HG02763 (cell line): ENCODE measurements around the gene ZNF385C.

ENCODE experiments used
- ATAC-seq: cut with Tn5 transposase; IDR thresholded peaks from one replicate; pipeline ENCODE4 v1.9.1; 2021; ENCODE audit warnings: mild to moderate bottlenecking, moderate library complexity; ENCODE audit not compliant: unreplicated experiment

Gene ZNF385C

GRCh38 chr17:42109086-42109485, 10.8 kb upstream of the ZNF385C start:
- ATAC-seq, result no peak

- peak; percentile 59 for ATAC-seq
These were observed 9.6 kb upstream of the ZNF385C start for GRCh38 chr17:42107597-42108576.

DNA sequence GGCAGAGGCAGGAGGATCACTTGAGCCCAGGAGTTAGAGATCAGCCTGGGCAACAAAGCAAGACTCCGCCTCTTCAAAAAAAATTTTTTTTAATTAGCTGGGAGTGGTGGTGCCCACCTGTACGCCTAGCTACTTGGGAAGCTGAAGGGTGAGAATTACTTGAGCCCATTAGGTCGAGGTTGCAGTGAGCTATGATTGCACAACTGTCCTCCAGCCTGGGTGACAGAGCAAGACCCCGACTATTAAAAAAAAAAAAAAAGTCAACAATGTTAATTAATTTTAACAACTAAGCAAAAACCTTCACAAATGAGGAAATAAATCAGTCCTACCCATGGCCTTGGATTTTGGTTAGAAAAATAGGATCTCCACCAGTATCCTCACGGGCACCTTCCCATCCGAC, 8.9 kb upstream of the ZNF385C start:
- no peak for ATAC-seq

DNA sequence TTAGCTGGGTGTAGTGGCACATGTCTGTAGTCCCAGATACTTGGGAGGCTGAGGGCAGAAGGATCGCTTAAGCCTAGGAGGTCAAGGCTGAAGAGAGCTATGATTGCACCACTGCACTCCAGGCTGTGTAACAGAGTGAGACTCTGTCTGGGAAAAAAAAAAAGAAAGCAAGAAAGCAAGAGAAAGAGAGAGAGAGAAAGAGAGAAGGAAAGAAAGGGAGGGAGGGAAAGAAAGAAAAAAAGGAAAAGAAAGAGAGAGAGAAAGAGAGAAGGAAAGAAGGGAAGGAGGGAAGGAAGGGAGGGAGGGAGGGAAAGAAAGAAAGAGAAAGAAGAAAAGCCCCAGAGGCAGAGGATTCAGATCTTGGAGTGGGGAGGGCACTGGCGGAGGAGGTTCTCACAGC, 7.7 kb upstream of the ZNF385C start:
- ATAC-seq, result no peak

DNA sequence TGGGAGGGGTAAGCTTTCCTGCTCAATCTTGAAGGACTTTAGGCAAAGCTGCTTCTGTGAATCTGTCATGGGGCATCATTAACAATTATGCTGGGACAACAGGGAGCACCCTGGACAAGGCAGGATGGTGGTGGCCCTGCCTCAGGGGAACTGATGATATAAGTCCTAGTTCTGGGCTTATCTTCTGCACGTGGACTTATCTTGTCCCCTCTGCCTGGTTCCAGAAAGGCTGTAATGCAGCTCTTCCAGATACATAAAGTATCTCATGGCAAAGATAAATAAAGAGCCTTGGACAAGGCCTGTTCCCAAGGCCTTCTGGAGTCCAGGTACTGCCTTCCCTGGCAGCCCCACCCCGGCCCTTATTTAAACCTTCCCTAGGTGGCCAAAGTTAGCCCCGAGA, 6.0 kb upstream of the ZNF385C start:
- no peak for ATAC-seq

DNA sequence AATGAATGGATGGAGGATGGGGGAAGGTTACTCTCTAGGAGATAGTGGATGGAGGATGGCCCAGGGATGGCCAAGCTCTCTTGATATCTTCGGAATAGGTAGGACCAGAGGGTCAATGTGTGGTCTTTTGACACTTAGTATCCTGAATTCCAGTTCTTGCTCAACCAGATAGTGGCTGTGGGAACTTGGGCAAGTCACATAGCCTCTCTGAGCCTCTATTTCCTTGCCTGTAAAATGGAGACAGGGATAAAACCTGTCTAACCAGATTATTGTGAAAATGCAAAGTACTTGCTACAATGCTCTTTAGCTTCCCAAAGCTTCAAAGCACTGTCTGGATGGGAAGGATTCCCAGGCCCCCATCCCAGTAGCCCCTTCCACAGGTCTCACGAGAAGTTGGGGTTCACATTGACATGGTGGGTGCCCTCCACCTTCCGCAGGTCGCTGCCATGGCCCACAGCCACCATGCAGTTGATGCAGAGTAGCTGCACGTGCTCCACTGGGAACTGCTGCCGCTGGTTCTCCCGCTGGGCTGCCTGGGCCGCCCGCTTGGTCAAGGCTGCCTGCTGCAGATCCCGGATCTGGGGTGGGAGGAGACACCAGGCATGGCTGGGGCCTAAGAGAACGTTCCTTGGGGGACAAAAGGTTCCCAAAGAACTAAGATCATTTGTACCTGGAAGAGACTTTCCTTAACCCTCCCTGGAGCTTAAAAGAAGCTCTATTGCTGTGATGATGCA, 5.1 kb upstream of the ZNF385C start:
- no peak for ATAC-seq

DNA sequence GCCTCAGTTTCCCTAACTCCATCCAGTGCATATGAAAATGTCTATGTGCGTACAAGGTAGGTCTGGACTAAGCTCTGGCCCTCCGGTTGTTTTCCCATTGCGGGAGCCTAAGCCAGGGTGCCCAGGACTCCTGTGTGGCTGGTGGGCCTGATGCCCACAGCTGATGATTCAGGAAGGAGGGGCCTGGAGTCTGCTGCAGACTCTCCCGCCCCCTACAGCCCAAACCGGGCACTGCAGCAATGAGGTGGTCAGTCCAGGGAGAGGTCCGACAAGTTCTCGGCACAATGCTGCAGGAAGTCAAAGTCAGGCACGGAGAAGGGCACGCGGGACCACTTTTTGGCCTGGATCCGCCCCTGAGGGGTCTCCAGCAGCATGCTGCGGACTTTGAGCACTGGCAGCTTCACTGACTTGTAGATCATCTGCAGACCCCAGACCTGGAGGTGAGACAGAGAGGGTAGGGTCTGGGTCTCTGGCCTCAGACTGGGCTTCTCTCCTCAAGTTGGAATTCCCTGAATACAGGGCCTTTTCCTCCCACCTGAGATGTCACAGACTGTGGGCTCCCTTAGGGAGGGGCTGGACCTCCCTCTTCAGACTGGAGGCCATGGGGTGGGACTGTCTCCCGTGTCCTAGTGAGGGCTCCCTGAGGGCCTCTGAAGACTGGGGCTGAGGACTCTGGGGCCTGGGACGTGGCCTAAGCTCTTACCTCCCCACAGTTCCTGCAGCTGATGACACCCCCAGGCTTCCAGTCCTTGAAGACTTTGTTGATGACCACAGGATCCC, 3.4 kb upstream of the ZNF385C start:
- no peak for ATAC-seq

DNA sequence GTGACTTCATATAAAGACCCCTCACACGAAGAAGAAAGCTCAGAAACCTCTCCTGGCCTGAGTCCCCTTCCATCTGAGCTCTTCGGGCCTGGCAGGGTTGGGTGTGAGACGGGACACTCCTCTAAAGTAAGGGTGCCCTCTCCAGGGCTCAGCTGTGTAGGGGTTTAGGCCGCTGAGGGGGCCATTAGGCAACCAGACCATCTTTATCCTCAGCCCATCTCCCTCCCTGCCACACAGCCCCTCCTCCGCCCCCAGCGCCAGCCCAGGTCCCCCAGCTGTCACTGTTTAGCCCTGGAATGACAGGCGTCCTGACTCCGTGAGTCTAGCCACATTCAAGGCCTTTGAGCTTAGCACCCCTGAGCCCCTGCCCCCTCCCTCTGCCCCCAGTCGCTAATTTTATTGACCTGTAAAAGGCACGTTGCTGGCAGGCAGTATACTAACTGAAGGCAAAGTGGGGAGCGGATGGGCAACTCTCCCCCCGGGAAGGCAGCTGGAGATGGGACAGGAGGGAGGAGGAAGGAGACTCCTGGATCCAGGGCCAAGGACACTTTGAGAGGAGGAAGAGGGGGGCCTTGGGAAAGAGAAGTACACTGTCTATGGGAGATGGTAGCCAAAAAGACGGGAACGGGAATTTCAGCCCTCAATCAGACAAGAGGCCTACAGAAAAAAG, 592 bp upstream of the ZNF385C start:
- no peak for ATAC-seq

GRCh38 chr17:42096360-42097111, 1.7 kb downstream of the ZNF385C start:
- no peak for ATAC-seq

- no peak for ATAC-seq
These were observed 3.8 kb downstream of the ZNF385C start for GRCh38 chr17:42094375-42095069.

GRCh38 chr17:42092939-42093338, 5.3 kb downstream of the ZNF385C start:
- ATAC-seq, result no peak

GRCh38 chr17:42090964-42091790, 7.1 kb downstream of the ZNF385C start:
- no peak for ATAC-seq

- ATAC-seq, result no peak
These were observed 9.5 kb downstream of the ZNF385C start for GRCh38 chr17:42088736-42089135.

- ATAC-seq, result no peak
These were observed 10.3 kb downstream of the ZNF385C start for GRCh38 chr17:42087736-42088705.

GRCh38 chr17:42087042-42087701, 11.1 kb downstream of the ZNF385C start:
- ATAC-seq, result no peak

- ATAC-seq, result no peak
These were observed 16.6 kb downstream of the ZNF385C start for GRCh38 chr17:42081516-42082129.
